Duodenal mucosa (tissue), 2 donors: ENCODE data around the gene DPM1.

Experiments used
- H3K27ac ChIP-seq: one replicate; pipeline ENCODE4 v1.7.0; 2013; ENCODE audit warnings: low read depth, low read length
- H3K27me3 ChIP-seq, 2 donors: one replicate each; pipeline ENCODE4 v1.7.0; 2013; ENCODE audit warnings: low read length in 2 of 2, control low read depth in 1 of 2; ENCODE audit not compliant: insufficient read depth in 2 of 2, control insufficient read depth in 1 of 2
- H3K36me3 ChIP-seq, 2 donors: one replicate each; pipeline ENCODE4 v1.7.0; 2013; ENCODE audit warnings: low read length in 2 of 2, control low read depth in 1 of 2; ENCODE audit not compliant: insufficient read depth in 2 of 2, control insufficient read depth in 1 of 2
- H3K4me1 ChIP-seq, 2 donors: one replicate each; pipeline ENCODE4 v1.7.0; 2013; ENCODE audit warnings: low read length in 2 of 2, control low read depth in 1 of 2; ENCODE audit not compliant: insufficient read depth in 2 of 2, control insufficient read depth in 1 of 2
- H3K4me3 ChIP-seq, 2 donors: one replicate each; pipeline ENCODE4 v1.7.0; 2013; ENCODE audit warnings: low read length in 2 of 2, low read depth in 1 of 2
- H3K9ac ChIP-seq, 2 donors: one replicate each; pipeline ENCODE4 v1.7.0; 2013; ENCODE audit warnings: low read length in 2 of 2, low read depth in 1 of 2
- H3K9me3 ChIP-seq, 2 donors: one replicate each; pipeline ENCODE4 v1.7.0; 2013; ENCODE audit warnings: low read length in 2 of 2, control low read depth in 1 of 2; ENCODE audit not compliant: control insufficient read depth in 1 of 2

Gene DPM1

GRCh38 chr20:50995506-50995905 is 37.2 kb upstream of the DPM1 start:
- peaks cover 5% of the 10 kb centered on the region in 2 donors for H3K4me1 ChIP-seq

GRCh38 chr20:50993876-50994275 is 35.5 kb upstream of the DPM1 start:
- Histone ChIP-seq H3K4me3 (no peak overlapping the region), H3K4me1 (peaks cover 5% of the 10 kb centered on the region in 2 donors), H3K27ac (no peak overlapping the region), H3K27me3 (peaks cover 0 to 8% of the 10 kb centered on the region in 2 donors), H3K9ac (no peak overlapping the region), H3K36me3 (no peaks in the 10 kb centered on the region), H3K9me3 (no peaks in the 10 kb centered on the region)

More at GRCh38 chr20:50995506-50995905, 37.2 kb upstream of the DPM1 start:
- Histone ChIP-seq H3K9ac (no peak overlapping the region), H3K4me3 (no peak overlapping the region), H3K27ac (no peak overlapping the region), H3K36me3 (no peaks in the 10 kb centered on the region), H3K27me3 (peaks cover 0 to 11% of the 10 kb centered on the region in 2 donors), H3K9me3 (no peaks in the 10 kb centered on the region)

- no peaks in the 10 kb centered on the region for H3K9me3 ChIP-seq
- H3K4me3 ChIP-seq, result no peak overlapping the region
- no peak overlapping the region for H3K9ac ChIP-seq
- H3K36me3 ChIP-seq, result no peaks in the 10 kb centered on the region
- H3K27ac ChIP-seq, result no peak overlapping the region
- peaks cover 0 to 8% of the 10 kb centered on the region in 2 donors for H3K27me3 ChIP-seq
- peaks cover 5% of the 10 kb centered on the region in 2 donors for H3K4me1 ChIP-seq
Observed at GRCh38 chr20:50992733-50993457, 34.6 kb upstream of the DPM1 start.

GRCh38 chr20:50992336-50992732 is 34.0 kb upstream of the DPM1 start:
- peaks cover 0 to 4% of the 10 kb centered on the region in 2 donors for H3K27me3 ChIP-seq
- no peak overlapping the region for H3K27ac ChIP-seq
- H3K9me3 ChIP-seq, result no peaks in the 10 kb centered on the region
- no peaks in the 10 kb centered on the region for H3K36me3 ChIP-seq
- peaks cover 5% of the 10 kb centered on the region in 2 donors for H3K4me1 ChIP-seq
- no peak overlapping the region for H3K4me3 ChIP-seq
- no peak overlapping the region for H3K9ac ChIP-seq

GRCh38 chr20:50991076-50991475 is 32.7 kb upstream of the DPM1 start:
- Histone ChIP-seq H3K36me3 (no peaks in the 10 kb centered on the region), H3K4me3 (no peak overlapping the region), H3K9ac (no peak overlapping the region), H3K4me1 (peaks cover 5% of the 10 kb centered on the region in 2 donors), H3K9me3 (no peaks in the 10 kb centered on the region), H3K27me3 (peaks cover 0 to 4% of the 10 kb centered on the region in 2 donors), H3K27ac (no peak overlapping the region)

- Histone ChIP-seq H3K27me3 (peaks cover 0 to 6% of the 10 kb centered on the region in 2 donors), H3K4me1 (peaks cover 3% of the 10 kb centered on the region in 2 donors), H3K36me3 (no peaks in the 10 kb centered on the region), H3K27ac (no peak overlapping the region), H3K9me3 (no peaks in the 10 kb centered on the region), H3K9ac (no peak overlapping the region), H3K4me3 (no peak overlapping the region)
Observed at GRCh38 chr20:50987493-50988210, 29.3 kb upstream of the DPM1 start.

GRCh38 chr20:50983321-50983720 is 25.0 kb upstream of the DPM1 start:
- Histone ChIP-seq H3K4me3 (no peak overlapping the region), H3K9ac (no peak overlapping the region), H3K4me1 (no peaks in the 10 kb centered on the region), H3K27ac (no peak overlapping the region), H3K36me3 (no peaks in the 10 kb centered on the region), H3K27me3 (peaks cover 0 to 6% of the 10 kb centered on the region in 2 donors), H3K9me3 (no peaks in the 10 kb centered on the region)

- Histone ChIP-seq H3K27me3 (peaks cover 0 to 6% of the 10 kb centered on the region in 2 donors), H3K36me3 (no peaks in the 10 kb centered on the region), H3K9ac (no peak overlapping the region), H3K4me3 (no peak overlapping the region), H3K27ac (no peak overlapping the region), H3K9me3 (no peaks in the 10 kb centered on the region), H3K4me1 (peaks cover 0 to 6% of the 10 kb centered on the region in 2 donors)
Observed at GRCh38 chr20:50982363-50982762, 24.0 kb upstream of the DPM1 start.

GRCh38 chr20:50981714-50982048 is 23.3 kb upstream of the DPM1 start:
- peaks cover 0 to 6% of the 10 kb centered on the region in 2 donors for H3K27me3 ChIP-seq
- H3K9ac ChIP-seq, result no peak overlapping the region
- no peak overlapping the region for H3K4me3 ChIP-seq
- no peaks in the 10 kb centered on the region for H3K36me3 ChIP-seq
- H3K27ac ChIP-seq, result no peak overlapping the region
- H3K9me3 ChIP-seq, result no peaks in the 10 kb centered on the region
- peaks cover 0 to 6% of the 10 kb centered on the region in 2 donors for H3K4me1 ChIP-seq

- Histone ChIP-seq H3K4me3 (no peak overlapping the region), H3K27ac (no peak overlapping the region), H3K36me3 (no peaks in the 10 kb centered on the region), H3K27me3 (peaks cover 0 to 2% of the 10 kb centered on the region in 2 donors), H3K9ac (no peak overlapping the region), H3K9me3 (no peaks in the 10 kb centered on the region), H3K4me1 (peaks cover 0 to 6% of the 10 kb centered on the region in 2 donors)
Observed at GRCh38 chr20:50980851-50981713, 22.8 kb upstream of the DPM1 start.
